COLO668 (cell line): Measurements from ENCODE around the gene RBM24.
"Not testable (repeated sequence)": the region's sequence is repeated elsewhere in the genome, so short reads cannot be mapped to it uniquely, and the experiment has no call there.

Source experiments
- DNase-seq: peaks from one replicate; lab custom pipeline; 2025; ENCODE audit not compliant: unreplicated experiment; lab: John Stamatoyannopoulos, UW

RBM24 gene

GRCh38 chr6:17289630-17290061, 8.5 kb downstream of the RBM24 start:
- DNase-seq, result no peak

- DNase-seq, result peak; percentile 81
Measured at GRCh38 chr6:17291778-17292177, 10.6 kb downstream of the RBM24 start.

GRCh38 chr6:17292600-17293133, 11.5 kb downstream of the RBM24 start:
- DNase-seq, result no peak

DNA sequence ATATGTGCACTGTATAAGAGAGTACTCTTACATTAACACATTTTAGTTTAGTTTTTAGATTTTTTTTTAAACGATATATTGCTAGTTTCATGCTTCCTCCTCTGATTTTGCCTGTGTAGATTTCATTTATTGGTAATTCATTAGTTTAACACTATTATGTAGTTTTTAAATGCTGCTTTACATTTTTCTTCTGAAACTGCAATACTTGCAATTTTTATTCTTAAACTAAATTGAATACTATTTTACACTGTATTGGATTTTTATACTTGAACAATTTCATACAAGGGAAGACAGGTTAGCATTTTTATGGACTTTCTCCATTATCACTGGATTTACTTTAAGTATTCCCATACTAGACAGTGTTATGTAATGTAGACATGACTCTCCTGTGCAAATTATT, 12.2 kb downstream of the RBM24 start:
- no peak for DNase-seq

- no peak for DNase-seq
Measured at GRCh38 chr6:17297271-17298080, 16.3 kb downstream of the RBM24 start.

DNA sequence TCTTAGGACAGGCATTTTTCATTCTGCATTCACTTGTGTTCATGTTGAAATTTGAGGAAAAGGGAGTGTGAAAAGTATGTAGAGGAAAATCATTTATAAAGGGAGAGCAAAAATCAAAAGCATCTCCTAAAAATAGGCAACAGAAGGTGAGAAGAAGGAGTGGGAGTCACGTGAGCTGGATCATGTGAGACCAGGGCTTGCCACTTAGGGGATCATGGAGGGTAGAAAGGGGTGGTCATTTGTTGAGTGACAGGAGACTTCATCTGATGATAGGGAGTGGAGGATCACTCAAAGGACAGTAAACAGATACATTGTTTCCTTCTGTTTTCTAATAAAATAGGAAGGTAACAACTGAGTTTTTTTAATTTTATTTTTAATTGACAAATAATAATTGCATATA, 17.1 kb downstream of the RBM24 start:
- DNase-seq, result no peak

GRCh38 chr6:17299222-17299621, 18.1 kb downstream of the RBM24 start:
- DNase-seq, result no peak

DNA sequence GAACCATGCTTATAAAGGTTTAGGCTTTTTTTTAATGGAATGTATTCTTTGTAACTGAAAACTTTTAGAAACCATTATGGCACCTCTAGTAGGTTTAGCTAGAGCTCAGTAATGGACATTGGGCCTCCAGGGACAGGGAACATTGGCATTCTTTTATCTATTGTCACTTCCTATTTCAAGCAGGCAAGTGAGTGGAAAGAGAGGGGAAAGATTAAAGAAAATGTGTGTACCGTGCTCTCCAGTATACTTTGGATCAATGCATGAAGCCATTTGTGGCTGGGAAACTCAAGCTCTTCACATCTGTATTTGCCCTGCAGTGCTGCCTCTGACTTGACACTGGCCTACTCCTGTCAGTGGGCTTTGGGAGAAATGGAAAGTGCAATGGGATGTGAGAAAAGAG, 18.6 kb downstream of the RBM24 start:
- no peak for DNase-seq

- DNase-seq, result no peak
Measured at GRCh38 chr6:17300637-17301036, 19.5 kb downstream of the RBM24 start.

GRCh38 chr6:17303444-17303843, 22.3 kb downstream of the RBM24 start:
- DNase-seq, result no peak

DNA sequence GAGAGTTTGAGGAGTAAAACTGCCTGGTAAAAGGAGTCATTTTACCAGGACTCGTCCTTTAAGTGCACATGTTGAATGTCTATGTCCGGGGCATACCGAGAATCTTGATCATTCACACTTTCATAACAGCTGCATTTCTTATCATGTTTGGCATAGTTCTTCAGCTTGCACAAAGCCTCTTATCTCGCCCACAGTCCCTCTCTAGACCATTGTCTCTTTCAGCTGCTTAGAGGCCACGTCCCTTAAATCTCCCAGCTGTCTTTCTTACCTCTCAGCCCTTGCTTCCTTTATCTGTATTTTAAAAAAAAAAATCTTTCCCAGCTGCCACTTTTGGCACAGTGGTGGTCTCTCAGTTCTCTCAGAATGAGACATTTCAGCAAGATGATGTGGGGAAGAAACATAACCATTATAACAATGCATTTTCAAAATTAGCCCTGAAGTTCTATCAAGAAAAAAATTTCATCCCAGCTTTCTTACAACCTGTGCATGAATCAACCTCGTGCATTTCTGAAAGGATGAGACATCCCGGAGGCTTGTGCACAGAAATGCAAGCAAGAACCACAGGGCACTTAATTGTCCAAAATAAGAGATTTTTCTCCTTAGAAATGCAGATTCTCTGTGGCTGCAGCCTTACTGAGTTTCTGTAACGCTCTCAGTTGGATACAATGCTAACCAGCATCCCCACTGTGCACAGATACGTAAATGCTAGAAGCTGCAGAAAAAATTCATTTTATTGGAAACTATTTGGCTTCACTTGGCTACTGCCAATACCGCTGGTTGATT, 24.2 kb downstream of the RBM24 start:
- no peak for DNase-seq

GRCh38 chr6:17311595-17312311, 30.6 kb downstream of the RBM24 start:
- DNase-seq, result peak; percentile 3

DNA sequence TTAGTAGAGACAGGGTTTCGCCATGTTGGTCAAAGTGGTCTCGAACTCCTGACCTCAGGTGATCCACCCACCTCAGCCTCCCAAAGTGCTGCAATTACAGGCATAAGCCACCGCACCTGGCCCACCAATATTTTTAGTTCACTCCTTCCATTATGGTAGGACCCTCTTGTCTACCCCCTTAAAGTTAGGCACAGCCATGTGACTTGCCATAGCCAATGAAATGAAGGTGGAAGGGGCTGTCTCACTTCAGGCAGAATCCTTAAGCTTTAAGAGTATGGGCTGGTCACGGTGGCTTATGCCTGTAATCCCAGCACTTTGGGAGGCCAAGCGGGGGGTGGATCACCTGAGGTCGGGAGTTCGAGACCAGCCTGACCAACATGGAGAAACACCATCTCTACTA, 32.1 kb downstream of the RBM24 start:
- not testable (repeated sequence) for DNase-seq

GRCh38 chr6:17313971-17314370, 32.8 kb downstream of the RBM24 start:
- DNase-seq, result no peak

GRCh38 chr6:17315262-17315661, 34.1 kb downstream of the RBM24 start:
- DNase-seq, result no peak

- DNase-seq, result no peak
Measured at GRCh38 chr6:17318435-17319165, 37.4 kb downstream of the RBM24 start.

DNA sequence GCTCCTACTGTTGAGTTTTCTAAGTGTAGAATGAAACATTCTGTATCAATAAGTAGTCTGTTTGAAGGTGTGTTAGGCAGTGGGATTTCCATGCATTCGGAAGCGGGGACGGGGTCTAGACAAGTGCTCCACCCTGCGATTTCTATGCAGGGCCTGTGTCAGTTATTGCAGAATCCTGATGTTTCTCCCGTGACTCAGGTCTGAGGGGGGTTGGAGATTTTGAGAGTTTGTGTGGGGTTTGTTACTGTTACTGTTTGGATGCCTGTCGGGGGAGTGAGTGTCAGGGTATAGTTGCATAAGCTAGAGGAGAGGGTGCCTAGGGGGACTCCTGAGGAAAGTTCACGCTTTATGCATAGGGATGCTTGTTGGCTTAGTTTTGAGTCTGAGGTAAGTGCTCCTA, 39.1 kb downstream of the RBM24 start:
- not testable (repeated sequence) for DNase-seq

- no peak for DNase-seq
Measured at GRCh38 chr6:17331238-17331637, 50.1 kb downstream of the RBM24 start.

DNA sequence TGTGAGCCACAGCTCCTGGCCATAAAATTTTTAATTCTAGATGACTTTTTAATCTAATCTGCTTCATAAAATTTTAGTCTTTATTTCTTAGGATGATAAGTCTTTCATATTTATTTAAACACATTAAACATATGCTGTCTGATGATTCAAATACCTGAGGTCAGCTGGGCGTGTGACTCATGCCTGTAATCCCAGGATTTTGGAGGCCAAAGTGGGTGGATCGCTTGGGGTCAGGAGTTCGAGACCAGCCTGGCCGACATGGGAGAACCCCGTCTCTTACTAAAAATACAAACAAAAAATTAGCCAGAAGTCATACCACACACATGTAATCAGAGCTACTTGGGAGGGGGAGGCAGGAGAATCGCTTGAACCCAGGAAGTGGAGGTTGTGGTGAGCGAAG, 53.1 kb downstream of the RBM24 start:
- DNase-seq, result no peak

DNA sequence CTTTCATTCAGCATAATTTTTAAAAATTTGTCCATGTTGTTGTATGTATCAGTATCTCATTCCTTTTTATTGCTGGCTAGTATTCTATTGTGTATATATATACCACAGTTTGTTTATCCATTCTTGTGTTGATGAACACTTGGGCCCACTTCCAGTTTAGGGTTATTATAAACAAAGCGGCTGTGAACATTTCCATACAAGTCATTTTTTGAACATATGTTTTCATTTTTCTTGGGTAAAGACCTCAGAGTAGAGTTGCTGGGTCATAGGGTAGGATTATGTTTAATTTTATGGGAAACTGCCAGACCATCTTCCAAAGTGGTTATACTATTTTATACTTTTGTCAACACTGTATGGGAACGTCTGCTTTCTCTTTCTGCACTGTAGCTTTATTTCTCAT, 55.3 kb downstream of the RBM24 start:
- DNase-seq, result no peak

GRCh38 chr6:17339308-17339670, 58.1 kb downstream of the RBM24 start:
- no peak for DNase-seq
